ENCODE data around the gene KIF16B. TPM values are rescaled to one million over a fixed set of nuclear protein-coding genes. Genes with fewer than 3 reads are reported as not detected.

The KIF16B gene
- total RNA-seq, 1 donor from 2014 or later: 9.6 TPM

- intact Hi-C loops (cut with micrococcal nuclease): no loop called here
Measured at GRCh38 chr20:16222859-16223411, 350.3 kb downstream of the KIF16B start.

Other genes with a start within 250 kb of the KIF16B start
- 95.4 and 96.5 TPM in 2 replicates for gene SNRPB2, start 156.6 kb upstream of the KIF16B start, total RNA-seq
- not detected in 2 replicates for gene OTOR, start 174.9 kb upstream of the KIF16B start, total RNA-seq

Data from T-helper 1 cell treated with Interleukin-12 subunit alpha and Interleukin-12 subunit beta and Interleukin-4 antibody, amounts not matched to agents 30 ng/mL and 1 ng/mL, for 36 hours (primary cell).